ENCODE data around the gene NUBPL.

- TF ChIP-seq FOSL2 (IDR thresholded peaks at IDR 0.05) (no peak), FOSL2 (CRISPR knock-in tag; IDR thresholded peaks at IDR 0.05) (no peak), CHD4 (IDR thresholded peaks at IDR 0.05; ENCODE audit: borderline replicate concordance) (no peak), RNF2 (IDR thresholded peaks at IDR 0.05; ENCODE audit: borderline replicate concordance, low read depth) (no peak), CTCF (IDR thresholded peaks at IDR 0.05) (no peak), ESRRA (IDR thresholded peaks at IDR 0.05; ENCODE audit: borderline replicate concordance, low read length) (no peak), ZSCAN20 (CRISPR knock-in tag; IDR thresholded peaks at IDR 0.05) (no peak), RAD21 (conservative IDR thresholded peaks at IDR 0.05 in 1 of 2, IDR thresholded peaks at IDR 0.05 in 1 of 2) (no peak), ZFP36 (IDR thresholded peaks at IDR 0.05; ENCODE audit: borderline replicate concordance, partially characterized antibody) (no peak), POLR2A (IDR thresholded peaks at IDR 0.05; ENCODE audit: low read length) (no peak), SMC3 (IDR thresholded peaks at IDR 0.05) (no peak), PHF8 (IDR thresholded peaks at IDR 0.05; ENCODE audit: borderline replicate concordance, low read depth) (no peak), MAZ (IDR thresholded peaks at IDR 0.05; ENCODE audit: borderline replicate concordance, low read depth, low read length) (no peak), RCOR1 (IDR thresholded peaks at IDR 0.05; ENCODE audit: low read depth, low read length) (no peak)
Measured at GRCh38 chr14:31578792-31579501, 17.7 kb downstream of the NUBPL start.

Data from A549 (cell line).